ACHN (cell line): ENCODE results near the gene NPAS3.

Experiments
- DNase-seq: peaks from one replicate; pipeline ENCODE4 v3.0.0-alpha.2; 2015
- in situ Hi-C: cut with HindIII; loops from 2 replicates; pipeline ENCODE4 v1.10.0; 2017; ENCODE audit warnings: low sequenced_read_pairs, low pct_ligation_motif_present, low pct_unique_long_range_greater_than_20kb

The NPAS3 gene

GRCh38 chr14:33420051-33420627 lies 481.5 kb downstream of the NPAS3 start:
- no peak for DNase-seq
- in situ Hi-C loops: no loop called here

- DNase-seq: no peak
- in situ Hi-C loops: no loop called here
Measured at GRCh38 chr14:33430414-33431035, 491.8 kb downstream of the NPAS3 start.

- in situ Hi-C loops: no loop called here
- DNase-seq: peak; percentile 31
Measured at GRCh38 chr14:33432407-33433023, 493.8 kb downstream of the NPAS3 start.

GRCh38 chr14:33433396-33433795 lies 494.7 kb downstream of the NPAS3 start:
- in situ Hi-C loops: no loop called here
- DNase-seq: no peak

GRCh38 chr14:33435911-33436689 lies 497.4 kb downstream of the NPAS3 start:
- peak; percentile 27 for DNase-seq
- in situ Hi-C loops: no loop called here

GRCh38 chr14:33441633-33442032 lies 503.0 kb downstream of the NPAS3 start:
- in situ Hi-C loops: no loop called here
- no peak for DNase-seq

- no peak for DNase-seq
- in situ Hi-C loops: no loop called here
Measured at GRCh38 chr14:33444136-33444535, 505.5 kb downstream of the NPAS3 start.

GRCh38 chr14:33449268-33449667 lies 510.6 kb downstream of the NPAS3 start:
- DNase-seq: no peak
- in situ Hi-C loops: no loop called here

GRCh38 chr14:33449703-33450395 lies 511.2 kb downstream of the NPAS3 start:
- in situ Hi-C loops: no loop called here

GRCh38 chr14:33450416-33450815 lies 511.7 kb downstream of the NPAS3 start:
- DNase-seq: no peak
- in situ Hi-C loops: no loop called here

More at GRCh38 chr14:33449703-33450395, 511.2 kb downstream of the NPAS3 start:
- no peak for DNase-seq

GRCh38 chr14:33451211-33451610 lies 512.5 kb downstream of the NPAS3 start:
- in situ Hi-C loops: no loop called here
- DNase-seq: no peak

GRCh38 chr14:33452995-33453394 lies 514.3 kb downstream of the NPAS3 start:
- in situ Hi-C loops: no loop called here
- no peak for DNase-seq

GRCh38 chr14:33454022-33454595 lies 515.4 kb downstream of the NPAS3 start:
- in situ Hi-C loops: no loop called here
- no peak for DNase-seq

GRCh38 chr14:33454707-33455106 lies 516.0 kb downstream of the NPAS3 start:
- in situ Hi-C loops: no loop called here

GRCh38 chr14:33455654-33456345 lies 517.1 kb downstream of the NPAS3 start:
- in situ Hi-C loops: no loop called here
- no peak for DNase-seq

More at GRCh38 chr14:33454707-33455106, 516.0 kb downstream of the NPAS3 start:
- no peak for DNase-seq

- in situ Hi-C loops: no loop called here
- no peak for DNase-seq
Measured at GRCh38 chr14:33457021-33457420, 518.3 kb downstream of the NPAS3 start.

- DNase-seq: no peak
- in situ Hi-C loops: no loop called here
Measured at GRCh38 chr14:33457617-33458016, 518.9 kb downstream of the NPAS3 start.

- in situ Hi-C loops: no loop called here
- no peak for DNase-seq
Measured at GRCh38 chr14:33460164-33460563, 521.5 kb downstream of the NPAS3 start.
